Aorta (tissue), 5 donors: ENCODE measurements around the gene FYCO1. TPM values are rescaled to one million over a fixed set of nuclear protein-coding genes. Genes with fewer than 3 reads are reported as not detected.

Source experiments
- ATAC-seq: fragments of 200-7000 bp; cut with Tn5 transposase; one replicate; pipeline ENCODE4 v1.9.1; 2022; ENCODE audit warnings: moderate library complexity; ENCODE audit not compliant: low FRiP score
- DNase-seq, 2 donors: peaks; one replicate each; pipeline ENCODE4 v3.0.0-alpha.2; 2020
- H3K27ac ChIP-seq, 2 donors: one replicate each; pipeline ENCODE4 v1.5.1; 2013; ENCODE audit warnings: low read length in 2 of 2, mild to moderate bottlenecking in 2 of 2, moderate library complexity in 2 of 2, control low read depth in 1 of 2, inconsistent platforms in 1 of 2, low read depth in 1 of 2
- H3K27me3 ChIP-seq, 2 donors: one replicate each; pipeline ENCODE4 v1.6.1; 2013; ENCODE audit warnings: control low read depth in 1 of 2, low read length in 1 of 2, mild to moderate bottlenecking in 1 of 2, moderate library complexity in 1 of 2; ENCODE audit not compliant: insufficient read depth in 2 of 2, control insufficient read depth in 1 of 2
- H3K36me3 ChIP-seq, 2 donors: one replicate each; pipeline ENCODE4 v1.6.1; 2013; ENCODE audit warnings: control low read depth in 1 of 2, low read length in 1 of 2, mild to moderate bottlenecking in 1 of 2; ENCODE audit not compliant: insufficient read depth in 2 of 2, control insufficient read depth in 1 of 2
- H3K4me1 ChIP-seq, 2 donors: one replicate each; pipeline ENCODE4 v1.6.1; 2013; ENCODE audit warnings: low read length in 2 of 2, control low read depth in 1 of 2, mild to moderate bottlenecking in 1 of 2, moderate library complexity in 1 of 2; ENCODE audit not compliant: insufficient read depth in 2 of 2, control insufficient read depth in 1 of 2
- H3K4me3 ChIP-seq, 2 donors: one replicate each; pipeline ENCODE4 v1.5.1; 2013; ENCODE audit warnings: low read length in 2 of 2, control low read depth in 1 of 2, mild to moderate bottlenecking in 1 of 2
- H3K9me3 ChIP-seq: one replicate; pipeline ENCODE4 v1.6.1; 2013; ENCODE audit warnings: mild to moderate bottlenecking, low read length; ENCODE audit not compliant: control insufficient read depth
- WGBS, 2 donors: extraction: QIAGEN DNeasy Blood & Tissue Kit; methylation state at CpG; one replicate each; pipeline ENCODE4 v1.1.7; 2013; 5-methylcytosine and 5-hydroxymethylcytosine counted together
- intact Hi-C, 2 donors: fragments of 100-400 bp; cut with DNase I; formaldehyde crosslinking; loops; one replicate each; pipeline versions ENCODE4 v1.14.2 to v1.15.0; 2022
- polyA plus RNA-seq, 2 donors: library from polyadenylated mRNA; stranded (reverse); fragments of 200-250 nt; gene quantifications; one replicate each; pipeline ENCODE4 v1.2.3, GENCODE V29; 2013
- total RNA-seq, 2 donors: library from RNA; stranded (reverse); fragmentation: NEBNext Ultra II Directional; extraction: Animal tissue kit (Norgen Biotek cat#: 25700); gene quantifications; one replicate each; pipeline ENCODE4 v1.2.1, GENCODE V29; 2021
- donor health status: healthy with polysubstance abuse.
- donor health status: Bipolar disorder and iron deficiency.
- donor health status: DM: no; HTN: no; CAD: no.
- donor health status: DM: no; HTN: no; CAD: no.
- donor health status: DM: yes; HTN: yes; CAD: no.

FYCO1 gene
- total and polyA plus RNA-seq, 4 donors = 15.9 to 91.8 (median 51.7) TPM

GRCh38 chr3:45942051-45942825, 53.4 kb downstream of the FYCO1 start:
- no peak for DNase-seq
- intact Hi-C loops = no loop called here
- Histone ChIP-seq H3K9me3 (no peaks in the 10 kb centered on the region), H3K4me3 (no peak overlapping the region), H3K27me3 (no peaks in the 10 kb centered on the region), H3K27ac (peak overlapping the region in 1 of 2 donors; percentile 1), H3K36me3 (peaks cover 0 to 9% of the 10 kb centered on the region in 2 donors), H3K4me1 (no peaks in the 10 kb centered on the region)
- 46 to 48% methylated on average over 6 of the region's 6 CpGs for WGBS, 2 donors
- no peak for ATAC-seq

- Histone ChIP-seq H3K27ac (no peak overlapping the region), H3K36me3 (peaks cover 0 to 3% of the 10 kb centered on the region in 2 donors)
- 80 to 90% methylated on average over 6 of the region's 6 CpGs for WGBS, 2 donors
These were observed 54.8 kb downstream of the FYCO1 start for GRCh38 chr3:45940781-45941365.

GRCh38 chr3:45940004-45940780, 55.4 kb downstream of the FYCO1 start:
- no peaks in the 10 kb centered on the region for H3K27me3 ChIP-seq
- H3K36me3 ChIP-seq = peaks cover 0 to 5% of the 10 kb centered on the region in 2 donors
- no peaks in the 10 kb centered on the region for H3K9me3 ChIP-seq
- 84 to 85% methylated on average over 7 of the region's 7 CpGs for WGBS, 2 donors
- ATAC-seq (no peak), DNase-seq (peak; percentile 13 to 42)
- H3K27ac ChIP-seq = no peak overlapping the region
- intact Hi-C loops = loop anchor here (2.0 kb wide), 2 partner anchors 29 to 139 kb away; no protein-coding TSS in a partner anchor
- no peaks in the 10 kb centered on the region for H3K4me1 ChIP-seq
- H3K4me3 ChIP-seq = no peak overlapping the region

More at GRCh38 chr3:45940781-45941365, 54.8 kb downstream of the FYCO1 start:
- H3K4me3 ChIP-seq = no peak overlapping the region
- H3K27me3 ChIP-seq = no peaks in the 10 kb centered on the region
- intact Hi-C loops = loop anchor here (2.0 kb wide), 2 partner anchors 28 to 138 kb away; no protein-coding TSS in a partner anchor
- no peaks in the 10 kb centered on the region for H3K9me3 ChIP-seq
- no peaks in the 10 kb centered on the region for H3K4me1 ChIP-seq
- DNase-seq = peak in 1 of 2 donors; percentile 6
- no peak for ATAC-seq

- no peak for ATAC-seq
- WGBS, 2 donors = 47 to 52% methylated on average over 5 of the region's 5 CpGs
- H3K27ac ChIP-seq = no peak overlapping the region
- intact Hi-C loops = loop anchor here in 1 of 2 donors (2.0 kb wide), 1 partner anchor 55 kb away; the partner anchor contains the start of gene FYCO1
- peak in 1 of 2 donors; percentile 24 for DNase-seq
- H3K4me3 ChIP-seq = no peak overlapping the region
- no peaks in the 10 kb centered on the region for H3K27me3 ChIP-seq
- H3K4me1 ChIP-seq = no peaks in the 10 kb centered on the region
- H3K9me3 ChIP-seq = no peaks in the 10 kb centered on the region
- peaks cover 0 to 5% of the 10 kb centered on the region in 2 donors for H3K36me3 ChIP-seq
These were observed 56.3 kb downstream of the FYCO1 start for GRCh38 chr3:45939341-45939771.

GRCh38 chr3:45938864-45939263, 56.8 kb downstream of the FYCO1 start:
- H3K9me3 ChIP-seq = no peaks in the 10 kb centered on the region
- H3K27me3 ChIP-seq = no peaks in the 10 kb centered on the region
- ATAC-seq (peak; percentile 92), DNase-seq (peak; percentile 86 to 92)
- peak overlapping the region in 1 of 2 donors; percentile 15 for H3K27ac ChIP-seq
- H3K36me3 ChIP-seq = peaks cover 0 to 5% of the 10 kb centered on the region in 2 donors
- whole genome bisulfite sequencing, 2 donors = 11 to 17% methylated on average over 4 of the region's 4 CpGs
- intact Hi-C loops = loop anchor here (1.0 to 2.0 kb wide), 2 partner anchors 56 to 140 kb away; partner anchors contain the start of gene FYCO1 (in 1 of the 2)
- H3K4me3 ChIP-seq = no peak overlapping the region
- H3K4me1 ChIP-seq = no peaks in the 10 kb centered on the region

- Histone ChIP-seq H3K27ac (no peak overlapping the region), H3K36me3 (peaks cover 0 to 5% of the 10 kb centered on the region in 2 donors), H3K27me3 (no peaks in the 10 kb centered on the region), H3K4me1 (no peaks in the 10 kb centered on the region), H3K4me3 (no peak overlapping the region), H3K9me3 (no peaks in the 10 kb centered on the region)
- intact Hi-C loops = loop anchor here (1.0 to 2.0 kb wide), 2 partner anchors 57 to 141 kb away; partner anchors contain the start of gene FYCO1 (in 1 of the 2)
- 94 to 96% methylated on average over 4 of the region's 4 CpGs for WGBS, 2 donors
- ATAC-seq (no peak), DNase-seq (peak in 1 of 2 donors; percentile 9)
These were observed 57.6 kb downstream of the FYCO1 start for GRCh38 chr3:45938043-45938435.

GRCh38 chr3:45937206-45938042, 58.2 kb downstream of the FYCO1 start:
- peaks cover 0 to 6% of the 10 kb centered on the region in 2 donors for H3K36me3 ChIP-seq
- no peaks in the 10 kb centered on the region for H3K27me3 ChIP-seq
- DNase-seq (peak in 1 of 2 donors; percentile 34), ATAC-seq (no peak)
- no peaks in the 10 kb centered on the region for H3K9me3 ChIP-seq
- H3K4me1 ChIP-seq = no peaks in the 10 kb centered on the region
- intact Hi-C loops = loop anchor here (1.0 to 2.0 kb wide), 2 partner anchors 57 to 142 kb away; partner anchors contain the start of gene FYCO1 (in 1 of the 2)
- H3K27ac ChIP-seq = no peak overlapping the region
- WGBS, 2 donors = 86 to 92% methylated on average over 8 of the region's 8 CpGs
- no peak overlapping the region for H3K4me3 ChIP-seq
